Endometrial microvascular endothelial cells (primary cell): ENCODE results near the gene MEF2A. TPM values are rescaled to one million over a fixed set of nuclear protein-coding genes. Genes with fewer than 3 reads are reported as not detected.

Experiments
- in situ Hi-C: cut with HindIII; loops from 2 replicates; pipeline ENCODE4 v1.10.0; 2017; ENCODE audit warnings: low sequenced_read_pairs, low pct_unique_long_range_greater_than_20kb; ENCODE audit errors: inconsistent ontology term
- total RNA-seq: library from RNA; depleted of rRNA; stranded (reverse); fragments of >200 nt; gene quantifications from one replicate; pipeline ENCODE4 v1.2.3, GENCODE V29; 2015; ENCODE audit errors: inconsistent ontology term

Gene MEF2A
- total RNA-seq, 1 donor from 2014 or later = 28.8 TPM

DNA sequence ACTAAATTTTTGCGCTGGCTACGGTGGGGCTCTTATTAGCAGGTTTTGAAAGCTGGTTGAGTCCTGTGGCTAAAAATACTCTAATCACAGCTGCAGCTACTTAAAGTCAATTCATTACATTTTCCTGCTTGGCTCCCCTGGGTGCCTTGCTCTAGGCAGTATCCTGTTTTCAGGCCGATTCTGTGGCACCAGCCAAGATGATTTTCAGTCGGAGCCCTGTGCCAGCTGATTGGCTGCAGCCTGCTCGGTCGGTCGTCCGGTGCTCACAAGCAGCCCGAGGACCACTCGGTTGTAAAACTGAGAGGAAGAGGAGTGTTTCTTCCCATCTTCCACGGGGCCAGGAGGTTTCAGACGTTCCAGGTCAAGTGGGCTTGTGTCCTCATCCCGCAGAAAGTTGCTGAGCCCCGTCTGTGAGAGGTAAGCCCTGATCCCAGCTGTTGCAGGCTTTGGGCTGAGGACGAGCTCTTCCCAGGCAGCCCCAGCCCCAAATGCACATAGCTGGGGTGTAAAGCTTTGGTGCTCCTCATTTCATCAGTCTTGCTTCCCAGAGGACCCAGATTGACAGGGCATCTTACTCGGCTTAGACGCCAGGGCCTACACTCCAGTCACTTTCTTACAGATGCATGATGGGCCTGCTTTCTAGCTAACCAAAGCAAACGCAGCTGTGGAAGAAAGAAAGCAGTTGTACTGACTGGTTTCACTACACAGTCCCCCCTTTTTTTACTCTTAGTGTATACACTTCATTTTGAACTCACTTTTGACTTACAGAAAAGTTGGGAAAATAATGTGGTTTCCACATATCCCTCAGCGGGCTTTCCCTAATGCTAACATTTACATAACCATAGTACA, 151.6 kb downstream of the MEF2A start:
- in situ Hi-C loops = no loop called here

DNA sequence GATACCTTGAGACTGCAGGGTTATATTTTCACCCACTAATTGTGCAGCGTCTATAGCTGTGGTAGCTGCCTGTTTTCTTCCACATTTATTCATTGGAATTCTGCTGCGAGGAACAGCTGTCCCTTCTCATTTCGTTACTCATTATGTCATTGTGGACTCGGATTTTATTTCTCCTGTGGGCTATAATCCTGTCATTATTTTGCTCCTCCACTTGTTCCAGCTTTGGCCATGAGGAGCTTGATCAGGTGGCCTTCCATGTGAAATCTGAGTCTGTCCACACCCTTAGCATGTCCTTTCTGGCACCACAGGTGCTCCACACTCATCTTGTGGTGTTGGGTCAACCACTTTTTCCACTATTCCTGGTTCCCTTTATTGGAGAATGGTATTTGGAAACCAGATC, 152.6 kb downstream of the MEF2A start:
- in situ Hi-C loops = no loop called here

DNA sequence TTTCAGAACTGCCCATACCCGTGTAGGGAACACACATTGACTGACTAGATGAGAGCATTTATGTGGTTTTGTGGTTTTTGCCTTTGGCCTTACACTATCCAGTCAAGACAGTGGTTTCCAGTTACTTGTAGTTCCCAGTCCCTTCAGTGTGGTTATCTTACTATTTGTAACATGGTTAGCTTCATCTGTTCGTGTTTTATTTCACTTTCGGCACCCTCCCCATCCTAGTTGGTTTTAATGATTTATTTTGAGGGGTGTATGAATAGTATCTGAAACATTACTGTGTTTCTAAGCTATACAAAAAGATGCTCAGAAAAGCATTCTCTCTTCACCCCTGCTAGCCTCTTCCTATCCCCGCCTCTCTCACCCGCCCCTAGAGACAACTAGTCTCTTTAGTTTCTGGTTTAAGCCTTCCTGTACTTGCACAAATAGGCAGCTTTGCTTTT, 153.3 kb downstream of the MEF2A start:
- in situ Hi-C loops = no loop called here

DNA sequence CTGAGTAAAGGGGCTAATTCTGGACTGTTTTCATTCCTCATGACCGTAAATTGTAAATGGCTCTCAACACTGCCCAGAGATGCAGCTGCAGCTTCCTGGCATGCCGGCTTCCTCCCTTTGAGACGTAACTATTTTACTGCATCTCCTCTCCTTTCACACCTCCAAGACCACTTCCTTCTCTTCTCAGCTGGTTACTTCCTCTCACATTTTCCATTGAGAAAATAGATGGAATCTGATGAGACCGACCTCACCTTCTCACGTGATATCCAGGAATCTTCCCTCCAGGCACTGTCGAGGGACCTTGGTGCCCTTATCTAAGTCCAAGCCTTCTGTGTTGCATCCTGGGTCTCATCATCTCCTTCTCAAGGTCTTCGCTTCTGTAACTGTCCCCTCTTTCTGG, 154.7 kb downstream of the MEF2A start:
- in situ Hi-C loops = no loop called here

DNA sequence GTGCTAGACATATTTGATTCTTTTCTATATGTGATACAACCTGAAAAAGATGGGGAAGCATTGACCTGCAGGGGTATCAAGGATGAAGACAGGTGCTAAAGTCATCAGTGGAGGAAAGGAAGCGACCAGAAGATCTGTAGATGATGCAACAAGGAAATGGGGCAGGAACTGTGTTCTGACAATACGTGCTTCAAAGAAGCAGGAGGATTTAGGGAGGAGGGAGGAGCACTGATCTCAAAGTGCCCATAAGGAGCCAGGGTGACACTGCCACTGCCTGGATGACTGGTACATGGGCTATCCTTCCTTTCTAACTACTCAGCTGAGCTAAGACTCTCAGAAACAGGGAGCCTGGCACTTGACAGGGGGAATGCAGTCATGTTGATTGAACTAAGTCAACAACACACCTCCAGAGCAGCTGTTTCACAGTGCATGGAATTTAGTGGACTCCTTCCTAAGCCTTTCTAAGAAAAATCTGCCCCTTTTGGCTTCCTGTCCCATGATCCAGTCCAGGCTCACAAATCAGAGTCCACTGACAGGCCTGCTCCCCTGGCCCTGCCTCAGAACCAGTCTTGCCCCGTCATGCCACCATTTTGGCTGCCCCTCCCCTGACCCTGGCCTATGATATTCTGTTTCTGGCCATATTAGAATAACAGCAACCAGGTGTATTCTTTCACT, 155.5 kb downstream of the MEF2A start:
- in situ Hi-C loops = no loop called here

DNA sequence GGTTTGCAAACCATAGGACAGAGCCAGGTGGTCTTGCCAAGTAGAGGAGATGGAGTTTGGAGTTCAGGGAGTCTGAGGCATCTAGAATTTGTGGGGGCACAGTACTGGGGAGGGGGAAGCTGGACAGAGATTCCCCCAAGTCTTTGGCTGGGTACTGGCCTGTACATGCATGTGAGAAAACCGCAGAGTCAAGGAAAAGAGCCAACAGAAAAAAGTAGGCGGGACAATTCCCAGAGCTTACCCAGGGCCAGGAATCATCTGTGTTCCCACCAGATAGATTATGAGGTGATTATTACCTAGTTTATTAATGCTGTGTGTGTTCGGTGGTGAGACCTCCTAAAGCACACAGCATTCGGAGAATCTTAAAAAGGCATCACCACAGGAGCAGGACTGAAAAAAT, 156.1 kb downstream of the MEF2A start:
- in situ Hi-C loops = no loop called here

DNA sequence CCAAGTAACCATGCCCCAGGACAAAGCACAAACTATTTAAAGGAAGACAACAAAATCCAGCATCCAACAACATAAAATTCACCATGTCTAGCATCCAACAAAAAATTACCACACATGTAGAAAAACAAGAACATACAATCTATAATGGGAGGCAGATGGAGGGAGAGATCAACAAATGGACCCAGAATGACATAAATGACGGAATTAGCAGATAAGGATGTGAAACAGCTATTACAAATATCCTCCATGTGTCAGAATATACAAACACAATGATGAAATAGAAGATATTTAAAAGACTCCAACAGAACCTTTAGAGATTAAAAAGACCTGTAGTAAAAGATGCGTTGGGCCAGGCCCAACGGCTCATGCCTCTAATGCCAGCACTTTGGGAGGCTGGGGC, 156.6 kb downstream of the MEF2A start:
- in situ Hi-C loops = no loop called here

DNA sequence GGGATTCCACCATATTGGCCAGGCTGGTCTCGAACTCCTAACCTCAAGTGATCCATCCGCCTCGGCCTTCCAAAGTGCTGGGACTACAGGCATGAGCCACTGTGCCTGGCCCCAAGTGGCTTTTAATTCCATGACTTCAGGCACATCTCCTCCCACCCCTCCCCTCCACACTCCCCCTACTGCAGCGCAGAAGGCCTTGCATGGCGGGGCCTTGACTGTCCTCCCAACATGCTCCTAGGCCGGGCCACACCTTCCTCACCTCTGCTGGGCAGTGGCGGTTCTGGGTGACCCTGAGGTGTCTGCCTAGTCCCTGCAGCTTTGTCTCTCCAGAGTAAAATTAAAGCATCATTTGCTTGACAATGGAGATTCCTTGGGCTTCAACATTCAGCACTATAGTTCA, 160.5 kb downstream of the MEF2A start:
- in situ Hi-C loops = loop anchor here (25.0 kb wide), 1 partner anchor 439 kb away; no protein-coding TSS in a partner anchor

DNA sequence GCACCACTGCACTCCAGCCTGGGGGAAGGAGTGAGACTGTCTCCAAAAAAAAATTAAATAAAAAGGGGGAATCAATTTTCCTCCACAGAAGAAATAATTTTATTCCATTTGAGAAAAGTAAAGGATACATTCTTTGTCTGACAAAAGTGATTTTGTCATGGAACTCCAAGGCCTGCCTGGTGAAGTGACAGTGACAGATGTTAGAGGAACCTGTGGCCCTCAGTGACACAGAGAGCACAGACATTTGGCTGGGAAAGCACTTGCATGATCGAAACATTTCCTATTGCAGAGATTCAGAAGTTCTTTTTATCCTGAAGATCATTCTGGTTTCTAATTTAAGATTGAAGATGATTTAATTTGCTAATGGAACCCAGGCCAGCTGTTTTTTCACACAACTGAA, 161.5 kb downstream of the MEF2A start:
- in situ Hi-C loops = loop anchor here (25.0 kb wide), 1 partner anchor 440 kb away; no protein-coding TSS in a partner anchor

DNA sequence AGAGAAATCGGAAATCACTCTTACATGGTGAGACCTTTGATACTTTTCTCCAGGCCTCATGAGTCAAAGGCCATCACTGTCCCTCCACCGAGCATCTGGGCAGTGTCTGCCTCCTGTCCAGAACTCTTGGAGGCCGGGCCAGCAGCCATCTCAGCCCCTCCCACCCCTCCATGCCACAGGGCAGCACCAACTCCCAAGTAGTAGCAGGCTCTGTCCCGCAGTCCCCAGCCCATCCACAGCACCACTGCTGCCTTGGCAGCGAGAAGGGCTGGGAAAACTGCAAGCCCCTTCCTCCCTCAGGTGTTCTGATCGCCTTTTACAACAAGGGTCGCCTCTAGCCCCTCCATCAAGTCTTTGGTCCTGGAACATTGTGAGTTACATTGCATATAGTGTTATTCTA, 161.9 kb downstream of the MEF2A start:
- in situ Hi-C loops = loop anchor here (25.0 kb wide), 1 partner anchor 440 kb away; no protein-coding TSS in a partner anchor

DNA sequence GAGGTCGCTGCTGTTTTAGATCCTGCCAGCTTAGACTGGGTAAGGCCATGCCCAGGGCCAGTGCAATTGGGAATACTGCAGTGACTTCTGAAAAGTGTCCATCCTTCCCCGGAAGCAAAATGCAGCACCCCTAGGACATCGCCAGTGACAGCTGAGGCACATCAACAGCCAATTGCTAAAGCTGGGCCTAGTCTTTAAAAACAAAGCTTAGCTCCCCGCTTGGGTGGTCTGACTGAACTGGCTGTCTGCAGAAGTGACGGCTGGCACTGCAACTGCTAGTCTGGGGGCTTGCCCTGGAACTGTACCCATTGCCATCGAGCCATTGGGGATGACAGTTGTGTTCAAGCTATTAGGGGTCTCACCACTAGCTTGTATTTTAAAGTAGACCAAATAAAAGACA, 163.1 kb downstream of the MEF2A start:
- in situ Hi-C loops = loop anchor here (25.0 kb wide), 1 partner anchor 442 kb away; no protein-coding TSS in a partner anchor

DNA sequence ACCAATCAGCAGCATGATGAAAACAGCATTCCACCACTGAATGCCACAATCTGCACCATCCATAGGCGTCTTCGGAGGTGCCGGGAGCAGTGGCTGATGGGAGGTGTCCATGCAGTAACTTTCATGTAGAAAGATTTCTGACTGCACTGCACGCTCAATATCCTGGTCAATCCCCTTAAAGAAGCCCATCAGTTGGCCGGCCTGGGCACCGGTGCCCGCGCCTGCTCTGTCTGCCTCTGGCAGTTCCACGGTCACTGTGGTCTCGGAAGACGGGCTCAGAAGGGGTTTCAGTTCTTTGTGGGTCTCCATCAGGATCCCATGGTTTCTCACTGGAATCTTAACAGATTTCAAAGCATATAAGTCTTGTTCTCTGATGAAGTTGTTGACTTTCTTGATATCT, 163.5 kb downstream of the MEF2A start:
- in situ Hi-C loops = loop anchor here (25.0 kb wide), 1 partner anchor 442 kb away; no protein-coding TSS in a partner anchor

DNA sequence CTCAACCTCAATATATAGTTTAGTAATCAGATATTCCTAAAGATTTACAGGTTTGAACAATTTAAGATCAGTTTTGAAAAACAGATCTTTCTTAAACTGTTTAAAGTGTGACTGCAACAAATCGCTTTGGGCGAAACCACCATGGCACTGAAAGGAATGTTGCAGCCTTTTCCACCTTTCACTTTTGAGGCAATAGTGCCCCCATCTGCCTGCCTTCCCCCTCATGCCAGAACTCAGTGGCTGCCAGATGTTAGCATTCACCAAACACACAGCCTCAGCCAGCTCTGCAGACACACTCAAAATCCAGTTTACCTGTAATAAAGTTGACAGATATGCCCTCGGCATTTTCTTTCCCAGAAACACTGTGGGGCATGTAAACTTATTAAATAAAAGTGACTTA, 164.1 kb downstream of the MEF2A start:
- in situ Hi-C loops = loop anchor here (25.0 kb wide), 1 partner anchor 443 kb away; no protein-coding TSS in a partner anchor

DNA sequence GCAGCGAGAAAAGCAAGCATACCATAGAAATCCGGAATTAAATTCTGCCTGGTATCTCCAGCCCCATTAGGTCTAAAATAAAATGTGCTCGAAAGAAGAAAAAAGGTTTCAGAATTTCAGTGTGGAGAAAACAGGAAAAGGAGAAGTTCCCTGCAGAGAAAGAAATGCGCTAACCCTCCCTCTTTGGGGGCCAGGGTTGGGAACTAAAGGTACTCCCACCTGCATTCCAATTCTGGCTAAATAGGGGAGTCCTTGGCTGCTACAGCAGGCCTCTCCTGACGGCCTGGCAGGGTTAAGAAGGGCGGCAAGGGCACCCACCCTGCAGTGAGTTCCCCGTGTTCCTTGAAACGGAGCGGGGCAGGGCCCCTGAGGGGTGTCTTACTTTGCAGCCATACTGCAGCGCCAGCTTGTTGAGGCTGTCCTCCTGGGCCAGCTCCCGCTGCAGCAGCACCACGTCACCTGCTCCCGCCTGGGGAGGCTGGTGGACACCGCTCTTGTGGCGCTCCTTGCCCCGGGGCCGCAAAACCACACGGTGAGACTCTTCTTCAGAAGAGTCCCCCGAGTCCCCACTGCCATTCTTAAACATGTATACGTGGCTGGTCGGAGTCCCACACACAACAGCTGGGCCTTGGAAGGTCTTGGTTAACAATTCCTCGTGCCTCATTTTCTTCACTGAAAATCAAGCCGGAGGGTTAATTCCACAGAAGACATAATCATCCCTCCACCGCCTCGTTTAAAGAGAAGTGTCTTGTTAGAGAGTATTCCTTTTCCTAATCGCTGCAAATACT, 165.7 kb downstream of the MEF2A start:
- in situ Hi-C loops = loop anchor here (25.0 kb wide), 1 partner anchor 444 kb away; no protein-coding TSS in a partner anchor

DNA sequence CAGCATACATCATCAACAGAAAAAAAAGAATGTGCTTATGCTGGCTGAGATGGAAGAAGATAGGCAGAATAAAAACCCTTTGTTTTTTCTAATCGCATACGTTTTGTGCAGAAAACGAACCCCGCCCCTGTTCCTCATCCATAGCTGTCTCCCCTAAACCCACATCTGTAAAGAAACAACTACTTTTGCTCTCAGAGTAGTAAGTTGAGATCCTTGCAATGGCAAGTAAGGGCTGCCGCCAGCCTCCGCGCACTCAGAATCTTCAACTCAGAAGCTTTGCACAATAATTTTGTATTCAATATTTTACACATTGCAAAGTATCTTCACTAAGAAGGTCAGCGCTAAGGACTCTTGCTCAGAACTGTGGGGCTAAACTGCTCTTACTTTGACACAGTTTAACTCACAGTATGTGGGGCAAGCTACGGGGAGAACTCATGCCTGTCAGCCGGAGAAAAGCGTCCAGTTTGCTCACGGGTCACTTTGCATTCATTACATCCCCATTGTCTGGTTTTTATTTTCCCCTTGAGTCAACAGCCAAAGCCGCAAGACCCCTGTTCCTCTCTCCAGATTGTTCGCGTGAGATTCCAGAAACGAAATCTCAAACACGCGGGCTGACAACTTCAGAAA, 166.5 kb downstream of the MEF2A start:
- in situ Hi-C loops = loop anchor here (25.0 kb wide), 1 partner anchor 445 kb away; no protein-coding TSS in a partner anchor

DNA sequence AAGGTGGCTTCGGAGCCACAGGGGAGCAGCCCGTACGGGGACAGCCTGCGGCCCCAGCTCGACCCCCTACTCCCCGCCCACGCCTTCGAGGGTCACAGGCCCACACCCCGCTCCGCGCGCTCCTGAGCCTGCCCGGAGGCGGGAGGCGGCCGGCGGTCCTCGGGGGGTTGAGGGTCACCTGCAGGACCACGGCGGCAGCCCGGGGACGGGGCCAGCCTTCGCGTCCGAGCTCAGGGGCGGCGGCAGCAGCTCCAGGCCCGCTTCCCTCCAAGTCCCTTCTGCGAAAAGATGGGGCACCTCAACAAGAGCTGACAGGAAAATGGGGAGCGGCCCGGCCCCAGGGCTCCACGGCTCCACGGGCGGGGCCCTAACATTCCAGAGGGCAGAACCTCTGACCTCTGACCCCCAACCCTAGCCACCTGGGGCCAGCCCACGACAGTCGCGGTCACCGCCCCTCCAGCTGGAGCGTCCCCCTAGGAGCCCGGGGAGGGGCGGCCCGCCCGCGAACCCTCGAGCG, 167.0 kb downstream of the MEF2A start:
- in situ Hi-C loops = loop anchor here (25.0 kb wide), 1 partner anchor 446 kb away; no protein-coding TSS in a partner anchor

DNA sequence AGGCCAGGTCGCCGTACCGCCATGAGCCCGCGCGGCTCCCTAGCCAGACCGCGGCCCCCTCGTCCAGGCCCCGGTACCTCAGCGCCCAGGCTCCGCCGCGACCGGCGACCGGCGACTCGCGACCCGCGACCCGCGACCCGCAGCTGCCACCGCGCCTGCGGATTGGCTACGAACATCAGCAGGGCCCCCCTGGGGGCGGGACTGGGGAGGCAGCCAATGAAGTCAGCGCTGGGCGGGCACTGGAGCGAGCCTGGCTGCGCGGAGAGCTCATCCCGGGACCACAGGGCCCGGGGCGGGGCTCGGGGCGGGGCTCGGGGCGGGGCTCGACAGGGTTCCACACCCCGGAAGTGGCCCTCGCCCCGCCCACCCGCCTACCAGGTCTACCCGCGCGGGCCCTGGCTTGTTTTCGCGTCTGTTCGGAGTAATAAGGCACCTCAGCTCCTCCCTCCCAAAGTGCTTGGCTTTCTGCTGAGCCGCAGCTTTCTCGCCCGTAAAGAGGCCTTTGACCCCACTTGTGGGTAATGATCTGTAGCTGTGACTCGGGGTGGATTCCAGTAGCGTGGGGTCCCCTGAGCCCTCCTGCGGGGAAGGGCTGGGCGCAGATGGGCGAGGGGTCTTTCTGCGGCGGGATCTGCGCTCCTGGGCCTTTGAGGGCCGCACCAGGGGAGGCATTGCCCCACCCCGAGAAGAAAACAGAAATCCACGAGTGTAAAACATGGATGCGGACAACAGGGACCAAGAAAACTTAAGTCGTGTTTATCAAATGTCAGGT, 167.7 kb downstream of the MEF2A start, which contains the start of gene LYSMD4:
Gene LYSMD4 (minus strand): TSS at position 170 of the 772 bp plus-strand sequence. CDS start 1,438 bp downstream, outside the sequence.
- in situ Hi-C loops = loop anchor here (25.0 kb wide), 1 partner anchor 446 kb away; no protein-coding TSS in a partner anchor

DNA sequence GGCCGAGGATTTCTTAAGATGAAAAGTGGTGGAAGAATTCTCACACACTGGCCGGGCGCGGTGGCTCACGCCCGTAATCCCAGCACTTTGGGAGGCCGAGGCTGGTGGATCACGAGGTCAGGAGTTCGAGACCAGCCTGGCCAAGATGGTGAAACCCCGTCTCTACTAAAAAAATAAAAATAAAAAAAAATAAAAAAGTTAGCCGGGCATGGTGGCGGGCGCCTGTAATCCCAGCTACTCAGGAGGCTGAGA, 168.2 kb downstream of the MEF2A start:
- in situ Hi-C loops = loop anchor here (25.0 kb wide), 1 partner anchor 447 kb away; no protein-coding TSS in a partner anchor
